NCI-H1092 (cell line): Measurements from ENCODE around the gene GRM8.
"Not testable (repeated sequence)": the region's sequence is repeated elsewhere in the genome, so short reads cannot be mapped to it uniquely, and the experiment has no call there.

Experiments used
- DNase-seq: peaks from one replicate; lab custom pipeline; 2025; lab: John Stamatoyannopoulos, UW

The GRM8 gene

GRCh38 chr7:127029823-127030222, 222.9 kb downstream of the GRM8 start:
- DNase-seq: no peak

GRCh38 chr7:127021857-127022256, 230.9 kb downstream of the GRM8 start:
- no peak for DNase-seq

GRCh38 chr7:127021019-127021738, 231.6 kb downstream of the GRM8 start:
- DNase-seq: no peak

GRCh38 chr7:127018889-127019288, 233.9 kb downstream of the GRM8 start:
- DNase-seq: no peak

GRCh38 chr7:127017196-127017595, 235.5 kb downstream of the GRM8 start:
- no peak for DNase-seq

- DNase-seq: no peak
These were observed 252.0 kb downstream of the GRM8 start for GRCh38 chr7:127000725-127001124.

- no peak for DNase-seq
These were observed 256.1 kb downstream of the GRM8 start for GRCh38 chr7:126996659-126997058.

GRCh38 chr7:126993626-126994213, 259.0 kb downstream of the GRM8 start:
- DNase-seq: no peak

GRCh38 chr7:126988022-126988421, 264.7 kb downstream of the GRM8 start:
- no peak for DNase-seq

GRCh38 chr7:126979722-126980121, 273.0 kb downstream of the GRM8 start:
- no peak for DNase-seq

GRCh38 chr7:126978865-126979264, 273.9 kb downstream of the GRM8 start:
- DNase-seq: no peak

GRCh38 chr7:126973066-126973465, 279.7 kb downstream of the GRM8 start:
- no peak for DNase-seq

- no peak for DNase-seq
These were observed 280.2 kb downstream of the GRM8 start for GRCh38 chr7:126972571-126972970.

- DNase-seq: no peak
These were observed 293.1 kb downstream of the GRM8 start for GRCh38 chr7:126959649-126960048.

GRCh38 chr7:126958367-126958766, 294.4 kb downstream of the GRM8 start:
- no peak for DNase-seq

GRCh38 chr7:126957443-126957842, 295.3 kb downstream of the GRM8 start:
- DNase-seq: no peak

GRCh38 chr7:126953461-126953860, 299.3 kb downstream of the GRM8 start:
- DNase-seq: no peak

GRCh38 chr7:126948664-126949063, 304.1 kb downstream of the GRM8 start:
- DNase-seq: no peak

GRCh38 chr7:126940723-126941307, 311.9 kb downstream of the GRM8 start:
- DNase-seq: no peak

- DNase-seq: no peak
These were observed 315.6 kb downstream of the GRM8 start for GRCh38 chr7:126937171-126937570.

GRCh38 chr7:126931581-126931980, 321.2 kb downstream of the GRM8 start:
- no peak for DNase-seq

- no peak for DNase-seq
These were observed 322.6 kb downstream of the GRM8 start for GRCh38 chr7:126930166-126930565.

GRCh38 chr7:126924477-126924876, 328.3 kb downstream of the GRM8 start:
- DNase-seq: no peak

- not testable (repeated sequence) for DNase-seq
These were observed 341.1 kb downstream of the GRM8 start for GRCh38 chr7:126911627-126912026.
